HCT116 (cell line): Measurements from ENCODE around the gene VMP1. TPM values are rescaled to one million over a fixed set of nuclear protein-coding genes. Genes with fewer than 3 reads are reported as not detected.

Experiments
- ATAC-seq: fragments of 200-7000 bp; cut with Tn5 transposase; 2 replicates; pipeline ENCODE4 v1.9.1; 2020; ENCODE audit warnings: mild to moderate bottlenecking, moderate library complexity
- BruUV-seq: library from RNA; stranded (reverse); fragments of 400-500 nt; replicated peaks from 2 replicates; lab custom pipeline; 2021; lab: Mats Ljungman, UMichigan
- CTCF ChIA-PET: fragments of 300-600 bp; sonication (Branson Sonifier 250); formaldehyde crosslinking; loops from one replicate; lab custom pipeline; 2021; ENCODE audit warnings: antibody characterized with exemption; lab: Charles Lee
- POLR2A ChIA-PET: fragments of 300-600, 350-600 bp; sonication (Branson Sonifier 250); formaldehyde crosslinking; loops from one replicate; lab custom pipeline; 2021; ENCODE audit warnings: antibody characterized with exemption; lab: Charles Lee
- RAD21 ChIA-PET, 2 experiments: fragments of 300-600 bp; sonication (Branson Sonifier 250); formaldehyde crosslinking; loops; one replicate each; lab custom pipeline; 2023; ENCODE audit warnings: low total read pairs in 2 of 2; ENCODE audit not compliant: uncharacterized antibody in 2 of 2, unreplicated experiment in 2 of 2, low non-redundant PET in 1 of 2; lab: Charles Lee
- DNase-seq: peaks from one replicate; pipeline ENCODE4 v3.0.0-alpha.2; 2010; ENCODE audit warnings: low read depth, low spot score
- H2AFZ ChIP-seq: fragments of 200-600 bp; shearing (Covaris generic), sonication (generic); 2 replicates; pipeline ENCODE4 v1.6.1; 2017; ENCODE audit warnings: low read depth, mixed run types, mixed read lengths, antibody characterized with exemption, low read length; ENCODE audit not compliant: poor library complexity, severe bottlenecking
- H3K27ac ChIP-seq: 2 replicates; pipeline ENCODE4 v1.5.1; 2012; ENCODE audit warnings: low read depth, low read length
- H3K27me3 ChIP-seq: fragments of 200-600 bp; sonication (generic); 2 replicates; pipeline ENCODE4 v1.6.1; 2016; ENCODE audit warnings: mixed run types, low read length, mixed read lengths; ENCODE audit not compliant: insufficient read depth
- H3K36me3 ChIP-seq, 2 experiments: fragments of 200-500 bp in 1 of 2; fragments of 200-600 bp in 1 of 2; sonication (Bioruptor generic) in 1 of 2; sonication (generic) in 1 of 2; 2 replicates each; pipeline versions ENCODE4 v1.5.1 to v1.6.1; 2014 to 2016; ENCODE audit warnings: low read length in 2 of 2, inconsistent platforms in 1 of 2, mixed read lengths in 1 of 2, mixed run types in 1 of 2; ENCODE audit not compliant: insufficient read depth in 2 of 2, control insufficient read depth in 1 of 2
- H3K4me1 ChIP-seq, 2 experiments: fragments of 200-600 bp in 1 of 2; sonication (generic) in 1 of 2; 2 replicates each; pipeline versions ENCODE4 v1.5.1 to v1.6.1; 2012 to 2017; ENCODE audit warnings: low read length in 2 of 2, inconsistent platforms in 1 of 2, mild to moderate bottlenecking in 1 of 2, mixed read lengths in 1 of 2, mixed run types in 1 of 2, moderate library complexity in 1 of 2; ENCODE audit not compliant: insufficient read depth in 2 of 2, control insufficient read depth in 1 of 2
- H3K4me2 ChIP-seq: fragments of 200-600 bp; sonication (generic); 2 replicates; pipeline ENCODE4 v1.6.1; 2017; ENCODE audit warnings: mixed run types, low read length, mixed read lengths
- H3K4me3 ChIP-seq, 2 experiments: fragments of 200-600 bp in 1 of 2; sonication (generic) in 1 of 2; replicated peaks in 1 of 2; 2 replicates each; pipeline ENCODE4 v1.5.1; 2011 to 2016; ENCODE audit warnings: low read length in 2 of 2, control low read depth in 1 of 2, low read depth in 1 of 2, mild to moderate bottlenecking in 1 of 2, mixed read lengths in 1 of 2, mixed run types in 1 of 2
- H3K79me2 ChIP-seq: fragments of 200-600 bp; sonication (generic); 2 replicates; pipeline ENCODE4 v1.6.1; 2017; ENCODE audit warnings: mild to moderate bottlenecking, mixed run types, low read length, moderate library complexity, mixed read lengths; ENCODE audit not compliant: insufficient read depth
- H3K9ac ChIP-seq: fragments of 200-600 bp; sonication (generic); 2 replicates; pipeline ENCODE4 v1.6.1; 2016; ENCODE audit warnings: low read length, mixed read lengths
- H3K9me2 ChIP-seq: fragments of 200-600 bp; sonication (generic), shearing (Covaris generic); 2 replicates; pipeline ENCODE4 v1.6.1; 2017; ENCODE audit warnings: mixed run types, mild to moderate bottlenecking, moderate library complexity; ENCODE audit not compliant: insufficient read depth
- H3K9me3 ChIP-seq, 2 experiments: fragments of 200-500 bp in 1 of 2; fragments of 200-600 bp in 1 of 2; sonication (Bioruptor generic) in 1 of 2; sonication (generic) in 1 of 2; 2 replicates each; pipeline ENCODE4 v1.6.1; 2014 to 2017; ENCODE audit warnings: low read length in 2 of 2, mixed read lengths in 2 of 2, inconsistent platforms in 1 of 2, low read depth in 1 of 2, mild to moderate bottlenecking in 1 of 2, mixed run types in 1 of 2, moderate library complexity in 1 of 2; ENCODE audit not compliant: control insufficient read depth in 1 of 2, insufficient read depth in 1 of 2
- H4K20me1 ChIP-seq: fragments of 200-600 bp; sonication (generic), shearing (Covaris generic); 2 replicates; pipeline ENCODE4 v1.6.1; 2017; ENCODE audit warnings: mixed run types, mild to moderate bottlenecking, moderate library complexity; ENCODE audit not compliant: insufficient read depth
- CTCF ChIP-seq, 3 experiments: fragments of 200-600 bp in 1 of 3; sonication (generic) in 1 of 3; IDR thresholded peaks in 2 of 3; conservative IDR thresholded peaks in 1 of 3; 2 replicates each; pipeline ENCODE4 v1.5.1; 2012 to 2017; ENCODE audit warnings: low read depth in 2 of 3, low read length in 2 of 3, antibody characterized with exemption in 1 of 3, borderline replicate concordance in 1 of 3, control low read depth in 1 of 3, mild to moderate bottlenecking in 1 of 3, mixed read lengths in 1 of 3, mixed run types in 1 of 3, moderate library complexity in 1 of 3; ENCODE audit not compliant: insufficient read depth in 1 of 3
- EGR1 ChIP-seq: IDR thresholded peaks from 2 replicates; pipeline ENCODE4 v1.6.1; 2012; ENCODE audit warnings: low read depth
- EZH2 ChIP-seq: fragments of 200-600 bp; sonication (generic); IDR thresholded peaks from 2 replicates; pipeline ENCODE4 v1.6.1; 2017; ENCODE audit warnings: antibody characterized with exemption, mixed run types
- JUND ChIP-seq: IDR thresholded peaks from 2 replicates; pipeline ENCODE4 v1.6.1; 2012
- MAX ChIP-seq: IDR thresholded peaks from 2 replicates; pipeline ENCODE4 v1.6.1; 2012
- ZBTB33 ChIP-seq: IDR thresholded peaks from 2 replicates; pipeline ENCODE4 v1.6.1; 2011; ENCODE audit warnings: mild to moderate bottlenecking, low read length, moderate library complexity; ENCODE audit not compliant: insufficient replicate concordance; ENCODE audit errors: extremely low read depth
- ZFX ChIP-seq: fragments of 450-650 bp; IDR thresholded peaks from 2 replicates; pipeline ENCODE4 v1.6.1; 2017
- intact Hi-C: fragments of 100-400 bp; cut with micrococcal nuclease; formaldehyde crosslinking; loops from 2 replicates; pipeline ENCODE4 v1.10.0; 2022
- total RNA-seq: library from RNA; stranded (reverse); gene quantifications from one replicate; pipeline ENCODE4 v1.2.1, GENCODE V29; 2021; ENCODE audit not compliant: unreplicated experiment

Gene VMP1
- total RNA-seq, 1 experiment from 2014 or later: 366 TPM

GRCh38 chr17:59688008-59688407 lies 19.4 kb upstream of the VMP1 start:
- H3K36me3 ChIP-seq: peaks cover 77 to 82% of the 10 kb centered on the region in 2 experiments
- POLR2A ChIA-PET: interaction anchor here (2.1 kb wide), 1 partner anchor 19 kb away, joined by 5 read pairs; the partner anchor contains the start of genes PTRH2 and VMP1
- intact Hi-C loops: no loop called here
- no peak overlapping the region for H3K4me3 ChIP-seq
- no peaks in the 10 kb centered on the region for H3K4me1 ChIP-seq
- H3K9me2 ChIP-seq: no peaks in the 10 kb centered on the region
- H4K20me1 ChIP-seq: peaks cover 34% of the 10 kb centered on the region; the same call in 1 of the 2 replicates
- TF ChIP-seq EZH2: no peak
- TF ChIP-seq CTCF (IDR thresholded peaks at IDR 0.05 in 2 of 3, conservative IDR thresholded peaks at IDR 0.05 in 1 of 3; ENCODE audit: borderline replicate concordance in 1 of 3, insufficient read depth in 1 of 3, low read depth in 2 of 3, low read length in 2 of 3): no peak
- TF ChIP-seq JUND: no peak
- TF ChIP-seq MAX: no peak
- no peak for TF ChIP-seq ZFX
- no peak for TF ChIP-seq EGR1
- no peak for TF ChIP-seq ZBTB33
- no peaks in the 10 kb centered on the region for H3K27me3 ChIP-seq
- RAD21 ChIA-PET: no interaction called here
- no peak overlapping the region for H3K9ac ChIP-seq
- BruUV-seq: no TSS peak
- no peak overlapping the region for H3K27ac ChIP-seq
- ATAC-seq (no peak), DNase-seq (no peak)
- no peak overlapping the region for H3K4me2 ChIP-seq
- peaks cover 89% of the 10 kb centered on the region for H3K79me2 ChIP-seq
- no peaks in the 10 kb centered on the region for H3K9me3 ChIP-seq
- CTCF ChIA-PET: interaction anchor here (1.5 kb wide), 1 partner anchor 46 kb away, joined by 3 read pairs; no protein-coding TSS in a partner anchor
- H2AFZ ChIP-seq: no peak overlapping the region
